Left lobe of liver (tissue), 1 donor: ENCODE measurements around the gene CCDC200. TPM values are rescaled to one million over a fixed set of nuclear protein-coding genes. Genes with fewer than 3 reads are reported as not detected.

Experiments
- total RNA-seq: library from RNA; stranded (reverse); gene quantifications from one replicate; pipeline ENCODE4 v1.2.1, GENCODE V29; 2021
- donor health status: DM: no; HTN: yes; CAD: no.

CCDC200 gene
- total RNA-seq, 1 donor from 2014 or later: not detected

Other genes with a start within 250 kb of the CCDC200 start
- 0.25 TPM for gene PTGES3L, start 248.5 kb downstream of the CCDC200 start, total RNA-seq
- gene RUNDC1, start 248.1 kb downstream of the CCDC200 start, total RNA-seq: 5.3 TPM
- gene RPL27, start 230.2 kb downstream of the CCDC200 start, total RNA-seq: 293 TPM
- 13.7 TPM for gene IFI35, start 221.8 kb downstream of the CCDC200 start, total RNA-seq
- gene VAT1, start 206.2 kb downstream of the CCDC200 start, total RNA-seq: 41.5 TPM
- 3.6 TPM for gene RND2, start 203.4 kb downstream of the CCDC200 start, total RNA-seq
- 7.8 TPM for gene BRCA1, start 103.3 kb downstream of the CCDC200 start, total RNA-seq
- 55.2 TPM for gene NBR1, start 57.4 kb downstream of the CCDC200 start, total RNA-seq
- gene TMEM106A, start 16.7 kb downstream of the CCDC200 start, total RNA-seq: 2.1 TPM
- 2,459 TPM for gene RNU2-1, start 5.4 kb upstream of the CCDC200 start, total RNA-seq
- 15.4 TPM for gene ARL4D, start 170.4 kb upstream of the CCDC200 start, total RNA-seq